CD4-positive, alpha-beta T cell treated with Interleukin-6 at 100 ng/mL for 8 hours (primary cell): Measurements from ENCODE around the gene SLC25A19.
"Not testable (repeated sequence)": the region's sequence is repeated elsewhere in the genome, so short reads cannot be mapped to it uniquely, and the experiment has no call there.

Source experiments
- DNase-seq: peaks from one replicate; pipeline ENCODE4 v3.0.0-alpha.2; 2020; ENCODE audit warnings: mixed read lengths, low spot score

Gene SLC25A19

GRCh38 chr17:75301502-75302206 lies 12.4 kb upstream of the SLC25A19 start:
- DNase-seq: no peak

- DNase-seq: no peak
These were observed 11.8 kb upstream of the SLC25A19 start for GRCh38 chr17:75301049-75301448.

DNA sequence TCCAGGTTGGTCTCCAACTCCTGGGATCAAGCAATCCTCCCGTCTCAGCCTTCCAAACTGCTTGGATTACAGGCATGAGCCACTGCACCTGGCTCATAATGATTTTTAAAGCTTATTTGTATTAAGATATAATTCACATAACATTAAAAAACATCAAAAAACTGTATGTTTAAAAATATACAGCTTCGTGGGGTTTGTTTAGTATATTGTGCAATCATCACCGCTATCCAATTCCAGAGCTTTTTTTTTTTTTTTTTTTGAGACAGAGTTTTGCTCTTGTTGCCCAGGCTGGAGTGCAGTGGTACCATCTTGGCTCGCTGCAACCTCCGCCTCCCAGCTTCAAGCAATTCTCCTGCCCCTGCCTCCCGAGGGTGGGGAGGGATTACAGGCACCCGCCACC lies 11.0 kb upstream of the SLC25A19 start:
- no peak for DNase-seq

- DNase-seq: no peak
These were observed 6.2 kb upstream of the SLC25A19 start for GRCh38 chr17:75295201-75296158.

GRCh38 chr17:75292810-75293448 lies 3.7 kb upstream of the SLC25A19 start:
- not testable (repeated sequence) for DNase-seq

- peak; percentile 56 for DNase-seq
These were observed 652 bp upstream of the SLC25A19 start for GRCh38 chr17:75289832-75290337.

GRCh38 chr17:75288770-75289114 lies 491 bp downstream of the SLC25A19 start:
- no peak for DNase-seq

- no peak for DNase-seq
These were observed 874 bp downstream of the SLC25A19 start for GRCh38 chr17:75288359-75288758.

- DNase-seq: no peak
These were observed 2.0 kb downstream of the SLC25A19 start for GRCh38 chr17:75287221-75287620.

GRCh38 chr17:75285123-75285522 lies 4.1 kb downstream of the SLC25A19 start:
- no peak for DNase-seq

DNA sequence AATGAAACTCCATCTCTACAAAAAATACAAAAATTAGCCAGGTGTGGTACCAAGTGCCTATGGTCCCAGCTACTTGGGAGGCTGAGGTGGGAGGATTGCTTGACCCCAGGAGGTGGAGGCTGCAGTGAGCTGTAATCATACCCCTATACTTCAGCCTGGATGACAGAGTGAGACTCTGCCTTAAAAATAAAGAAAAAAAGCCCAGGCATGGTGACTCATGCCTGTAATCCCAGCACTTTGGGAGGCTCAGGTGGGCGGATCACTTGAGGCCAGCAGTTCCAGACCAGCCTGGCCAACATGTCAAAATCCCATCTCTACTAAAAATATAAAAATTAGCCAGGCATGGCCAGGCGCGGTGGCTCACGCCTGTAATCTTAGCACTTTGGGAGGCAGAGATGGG lies 9.0 kb downstream of the SLC25A19 start:
- not testable (repeated sequence) for DNase-seq

GRCh38 chr17:75277664-75278071 lies 11.6 kb downstream of the SLC25A19 start:
- no peak for DNase-seq

- no peak for DNase-seq
These were observed 15.1 kb downstream of the SLC25A19 start for GRCh38 chr17:75273977-75274708.

DNA sequence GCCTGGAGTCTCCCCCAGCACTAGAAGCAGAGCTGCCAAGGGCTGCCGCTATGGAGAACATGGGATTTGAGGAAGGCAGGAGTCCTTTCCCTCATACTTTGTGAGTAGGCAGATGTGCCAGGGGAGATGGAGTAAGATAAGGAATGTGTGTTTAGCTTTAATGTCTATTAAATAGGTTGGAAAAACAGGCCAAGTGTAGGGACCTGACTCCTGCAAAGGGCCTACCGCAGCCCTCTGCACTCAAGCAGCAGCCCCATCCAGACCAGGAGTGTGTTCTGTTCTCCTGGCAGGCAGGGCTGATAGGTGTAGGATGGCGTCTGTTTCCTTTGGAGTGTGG lies 16.4 kb downstream of the SLC25A19 start:
- no peak for DNase-seq

DNA sequence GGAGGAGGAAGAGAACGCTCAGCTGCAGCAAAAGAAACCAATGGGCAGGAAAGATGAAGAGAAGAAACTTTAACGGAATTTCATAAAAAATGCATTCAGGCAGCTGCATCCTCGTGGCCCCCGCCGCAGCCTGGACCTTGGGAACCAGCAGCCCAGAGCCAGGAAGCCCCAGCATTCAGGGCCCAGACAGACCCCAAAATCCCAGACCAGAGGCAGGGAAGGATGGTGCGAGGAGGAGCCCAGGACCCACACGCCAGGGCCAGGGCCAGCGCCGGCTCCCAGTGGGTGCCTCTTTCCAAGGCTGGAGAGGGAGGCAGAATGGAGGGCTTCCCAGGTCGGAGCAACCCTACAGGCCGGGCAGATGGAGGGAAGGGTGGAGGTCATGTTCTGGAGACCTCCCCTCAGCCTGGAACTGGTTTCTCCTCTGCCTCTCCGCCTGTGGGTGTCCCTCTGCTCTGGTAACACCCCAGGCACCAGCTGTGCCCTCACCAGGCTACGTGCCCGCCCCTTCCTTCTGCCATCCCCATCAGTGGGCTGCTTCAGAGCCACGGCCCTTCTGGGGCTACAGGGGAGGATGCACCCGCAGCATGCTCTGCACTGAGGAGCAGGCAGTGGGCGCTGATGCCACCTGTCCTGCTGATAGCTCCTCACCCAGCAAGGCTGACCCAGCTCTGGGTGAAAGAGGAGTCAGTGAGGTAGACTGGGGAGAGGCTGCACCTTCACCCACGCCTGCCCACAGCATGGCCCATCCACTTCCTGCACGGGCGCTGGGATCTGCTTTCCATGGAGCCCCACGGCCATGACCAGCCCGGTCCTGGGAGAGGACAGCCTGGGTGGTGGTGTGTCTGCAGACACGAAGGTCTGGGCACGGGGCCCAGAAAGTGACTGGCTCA lies 17.0 kb downstream of the SLC25A19 start:
- DNase-seq: no peak

DNA sequence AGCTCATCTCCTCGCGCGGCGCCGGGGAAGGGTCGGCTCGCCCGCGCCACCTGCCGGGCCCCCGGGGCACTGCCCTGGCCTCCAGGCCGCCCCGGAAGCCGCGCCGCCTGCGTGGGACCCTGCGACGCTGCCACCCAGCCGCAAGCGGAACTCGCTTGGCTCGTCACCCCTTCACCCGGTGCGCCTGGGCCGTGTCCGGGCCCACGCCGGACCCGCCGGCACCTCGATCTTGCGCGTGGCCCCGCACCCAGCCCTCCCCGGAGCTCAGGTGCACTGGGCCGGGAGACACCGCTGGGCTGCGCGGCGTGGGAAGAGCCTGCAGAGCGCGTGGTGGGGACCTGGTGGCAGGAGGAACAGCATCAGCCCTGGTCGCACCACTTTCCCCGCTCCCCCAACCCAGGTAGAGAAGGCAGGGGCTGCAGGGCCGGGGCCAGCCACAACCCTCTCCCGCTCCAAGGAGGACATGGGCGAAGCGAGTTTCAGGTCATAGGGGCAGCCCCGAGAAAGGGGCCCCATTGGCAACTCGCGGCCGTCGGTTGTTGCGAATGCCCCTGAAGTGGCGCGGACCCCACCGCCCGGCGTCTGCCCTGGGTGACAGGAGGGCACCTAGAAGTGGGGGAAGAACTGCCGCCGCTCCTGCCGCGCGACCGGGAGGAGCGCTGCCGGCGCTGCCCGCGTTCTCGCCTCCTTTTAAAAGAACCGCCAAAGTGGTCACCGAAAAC lies 17.8 kb downstream of the SLC25A19 start:
- peak; percentile 85 for DNase-seq

- DNase-seq: no peak
These were observed 18.3 kb downstream of the SLC25A19 start, which contains the start of gene MIF4GD for GRCh38 chr17:75270966-75271232. MIF4GD (minus strand) TSS chr17:75271231; CDS start chr17:75270195, 1,036 bp downstream.

DNA sequence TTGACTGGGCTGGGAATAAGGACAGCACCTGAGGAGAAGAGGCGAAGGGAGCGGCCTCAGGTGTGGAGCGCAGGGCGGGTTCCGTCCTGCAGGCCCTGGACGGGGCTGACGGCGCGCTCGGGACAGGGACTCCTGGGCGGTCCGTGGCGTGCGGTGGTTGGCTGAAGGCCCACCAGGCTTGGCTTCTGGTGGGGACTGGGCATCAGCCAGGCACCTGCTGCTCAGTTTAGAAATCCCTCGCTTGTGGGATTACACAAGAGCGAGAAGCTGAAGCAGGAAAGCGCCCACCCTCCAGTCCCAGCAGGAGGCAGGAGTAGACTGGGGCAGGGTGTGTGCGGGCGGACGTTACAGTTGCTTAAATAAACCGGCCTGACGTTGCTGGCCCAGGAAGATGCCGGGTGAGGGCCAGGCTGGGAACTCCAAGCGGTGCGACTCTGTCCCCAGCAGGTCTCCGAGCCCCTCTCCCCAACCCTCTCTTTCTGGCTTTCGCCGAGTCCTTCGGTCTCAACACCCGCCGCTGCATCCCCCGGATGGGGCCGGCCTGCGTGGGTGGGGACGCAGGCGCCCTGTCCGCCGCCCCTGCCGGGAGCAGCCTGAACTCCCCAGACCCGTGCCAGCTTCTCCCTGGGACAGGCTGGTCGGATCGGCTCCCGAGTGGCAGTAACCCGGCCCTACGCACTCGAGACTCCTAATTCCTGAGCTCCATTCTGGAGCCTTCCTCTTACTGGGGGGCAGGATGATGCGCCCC lies 18.8 kb downstream of the SLC25A19 start:
- DNase-seq: peak; percentile 33

- DNase-seq: no peak
These were observed 19.4 kb downstream of the SLC25A19 start for GRCh38 chr17:75269844-75270217.
